Stimulated activated CD8-positive, alpha-beta memory T cell treated with anti-CD3 and anti-CD28 coated beads, Interleukin-2, amount 100 ng/mL, for 1 hour (primary cell): ENCODE results near the gene MYO10.

Source experiments
- DNase-seq, 2 donors: peaks; one replicate each; pipeline ENCODE4 v3.0.0-alpha.2; 2020; ENCODE audit warnings: low read depth in 2 of 2

The MYO10 gene

GRCh38 chr5:16943846-16944678, 8.0 kb upstream of the MYO10 start:
- no peak for DNase-seq

GRCh38 chr5:16937503-16938161, 1.5 kb upstream of the MYO10 start:
- DNase-seq: no peak

- no peak for DNase-seq
Observed at GRCh38 chr5:16936989-16937438, 926 bp upstream of the MYO10 start.

GRCh38 chr5:16935231-16936149, 598 bp downstream of the MYO10 start:
- DNase-seq: no peak

GRCh38 chr5:16934677-16935153, 1.4 kb downstream of the MYO10 start:
- DNase-seq: no peak

GRCh38 chr5:16934123-16934522, 2.0 kb downstream of the MYO10 start:
- no peak for DNase-seq

- DNase-seq: no peak
Observed at GRCh38 chr5:16933337-16933736, 2.8 kb downstream of the MYO10 start.

GRCh38 chr5:16932401-16932800, 3.7 kb downstream of the MYO10 start:
- DNase-seq: no peak

- DNase-seq: no peak
Observed at GRCh38 chr5:16931334-16932110, 4.6 kb downstream of the MYO10 start.

- no peak for DNase-seq
Observed at GRCh38 chr5:16930496-16930895, 5.6 kb downstream of the MYO10 start.

GRCh38 chr5:16929831-16930230, 6.3 kb downstream of the MYO10 start:
- no peak for DNase-seq

- DNase-seq: no peak
Observed at GRCh38 chr5:16929347-16929746, 6.7 kb downstream of the MYO10 start.

GRCh38 chr5:16927613-16928012, 8.5 kb downstream of the MYO10 start:
- no peak for DNase-seq

- DNase-seq: no peak
Observed at GRCh38 chr5:16926417-16926816, 9.7 kb downstream of the MYO10 start.

GRCh38 chr5:16924206-16924605, 11.9 kb downstream of the MYO10 start:
- DNase-seq: no peak

- no peak for DNase-seq
Observed at GRCh38 chr5:16922430-16922829, 13.7 kb downstream of the MYO10 start.

GRCh38 chr5:16921211-16921610, 14.9 kb downstream of the MYO10 start:
- DNase-seq: no peak

GRCh38 chr5:16920109-16920816, 15.8 kb downstream of the MYO10 start:
- no peak for DNase-seq

- no peak for DNase-seq
Observed at GRCh38 chr5:16918891-16919671, 17.0 kb downstream of the MYO10 start.

GRCh38 chr5:16918156-16918555, 17.9 kb downstream of the MYO10 start:
- no peak for DNase-seq
